Upper lobe of left lung (tissue), 4 donors: ENCODE data around the gene ZSCAN1.

ENCODE experiments used
- POLR2AphosphoS5 ChIP-seq, 2 donors: sonication (generic); formaldehyde crosslinking; IDR thresholded peaks; one replicate each; pipeline ENCODE4 v1.5.1; 2017; ENCODE audit warnings: antibody characterized with exemption in 2 of 2
- TF ChIP-seq, protein P1 (sequence below), 6 experiments: fragments of 450-650 bp in 4 of 6; fragments of 200-600 bp in 2 of 6; sonication (generic) in 2 of 6; IDR thresholded peaks; one replicate each; pipeline ENCODE4 v1.5.1; 2016 to 2019; ENCODE audit warnings: antibody characterized with exemption in 6 of 6

DNA sequence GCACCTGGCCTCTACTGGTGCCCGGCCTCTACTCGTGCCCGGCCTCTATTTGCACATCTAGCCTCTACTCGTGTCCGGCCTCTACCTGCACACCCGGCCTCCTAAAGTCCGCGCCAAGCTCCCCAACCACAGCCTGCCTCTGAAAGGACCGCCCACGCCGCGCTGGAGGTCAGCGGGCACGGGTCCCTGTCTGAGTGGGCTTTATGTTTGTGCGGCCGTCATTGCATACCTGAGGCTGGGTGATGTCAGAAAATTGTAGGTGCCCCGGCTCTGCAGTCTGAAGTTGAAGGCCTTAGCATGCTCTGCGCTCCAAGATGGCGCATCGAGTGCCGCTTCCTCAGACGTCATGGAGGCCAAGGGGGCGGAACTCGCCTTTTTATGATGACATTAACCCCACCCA is 26.4 kb downstream of the ZSCAN1 start:
- TF ChIP-seq, protein P1, sequence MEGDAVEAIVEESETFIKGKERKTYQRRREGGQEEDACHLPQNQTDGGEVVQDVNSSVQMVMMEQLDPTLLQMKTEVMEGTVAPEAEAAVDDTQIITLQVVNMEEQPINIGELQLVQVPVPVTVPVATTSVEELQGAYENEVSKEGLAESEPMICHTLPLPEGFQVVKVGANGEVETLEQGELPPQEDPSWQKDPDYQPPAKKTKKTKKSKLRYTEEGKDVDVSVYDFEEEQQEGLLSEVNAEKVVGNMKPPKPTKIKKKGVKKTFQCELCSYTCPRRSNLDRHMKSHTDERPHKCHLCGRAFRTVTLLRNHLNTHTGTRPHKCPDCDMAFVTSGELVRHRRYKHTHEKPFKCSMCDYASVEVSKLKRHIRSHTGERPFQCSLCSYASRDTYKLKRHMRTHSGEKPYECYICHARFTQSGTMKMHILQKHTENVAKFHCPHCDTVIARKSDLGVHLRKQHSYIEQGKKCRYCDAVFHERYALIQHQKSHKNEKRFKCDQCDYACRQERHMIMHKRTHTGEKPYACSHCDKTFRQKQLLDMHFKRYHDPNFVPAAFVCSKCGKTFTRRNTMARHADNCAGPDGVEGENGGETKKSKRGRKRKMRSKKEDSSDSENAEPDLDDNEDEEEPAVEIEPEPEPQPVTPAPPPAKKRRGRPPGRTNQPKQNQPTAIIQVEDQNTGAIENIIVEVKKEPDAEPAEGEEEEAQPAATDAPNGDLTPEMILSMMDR (IDR thresholded peaks at IDR 0.05): no peak
- TF ChIP-seq POLR2AphosphoS5 (IDR thresholded peaks at IDR 0.05): no peak
